Ascending aorta (tissue), 2 donors: Measurements from ENCODE around the gene PHC1. TPM values are rescaled to one million over a fixed set of nuclear protein-coding genes. Genes with fewer than 3 reads are reported as not detected.
A peak's percentile ranks its signal among the peaks of the same experiment; 100 is the strongest.
"Not testable (repeated sequence)": the region's sequence is repeated elsewhere in the genome, so short reads cannot be mapped to it uniquely, and the experiment has no call there.

Source experiments
- DNase-seq, 2 donors: peaks; one replicate each; pipeline ENCODE4 v3.0.0-alpha.2; 2019; ENCODE audit warnings: low spot score in 2 of 2
- H3K27ac ChIP-seq, 2 donors: fragments of 200-600 bp; sonication (generic); one replicate each; pipeline ENCODE4 v1.5.1; 2016 to 2017; ENCODE audit warnings: mild to moderate bottlenecking in 1 of 2
- H3K27me3 ChIP-seq: fragments of 200-600 bp; sonication (generic); one replicate; pipeline ENCODE4 v1.5.1; 2017
- H3K36me3 ChIP-seq, 2 donors: fragments of 200-600 bp; sonication (generic); one replicate each; pipeline ENCODE4 v1.5.1; 2016
- H3K4me1 ChIP-seq, 2 donors: fragments of 200-600 bp; sonication (generic); one replicate each; pipeline ENCODE4 v1.5.1; 2016 to 2017; ENCODE audit warnings: mild to moderate bottlenecking in 1 of 2
- H3K4me3 ChIP-seq, 2 donors: fragments of 200-600 bp; sonication (generic); one replicate each; pipeline ENCODE4 v1.5.1; 2016 to 2017; ENCODE audit warnings: mild to moderate bottlenecking in 1 of 2
- H3K9me3 ChIP-seq, 2 donors: fragments of 200-600 bp; sonication (generic); one replicate each; pipeline ENCODE4 v1.5.1; 2016
- intact Hi-C: fragments of 100-400 bp; cut with DNase I; formaldehyde crosslinking; loops from one replicate; pipeline ENCODE4 v1.15.1; 2023
- total RNA-seq: library from RNA; depleted of rRNA; stranded (reverse); fragments of >200 nt; gene quantifications from one replicate; pipeline ENCODE4 v1.1.0, GENCODE V29; 2016
- TF ChIP-seq, protein P1 (sequence below), 3 experiments: fragments of 200-600 bp in 2 of 3; fragments of 450-650 bp in 1 of 3; sonication (generic) in 2 of 3; IDR thresholded peaks; one replicate each; pipeline ENCODE4 v1.5.1; 2016 to 2019; ENCODE audit warnings: antibody characterized with exemption in 3 of 3, mild to moderate bottlenecking in 1 of 3, moderate library complexity in 1 of 3

The PHC1 gene
- total RNA-seq, 1 donor from 2014 or later, result 31.0 TPM

DNA sequence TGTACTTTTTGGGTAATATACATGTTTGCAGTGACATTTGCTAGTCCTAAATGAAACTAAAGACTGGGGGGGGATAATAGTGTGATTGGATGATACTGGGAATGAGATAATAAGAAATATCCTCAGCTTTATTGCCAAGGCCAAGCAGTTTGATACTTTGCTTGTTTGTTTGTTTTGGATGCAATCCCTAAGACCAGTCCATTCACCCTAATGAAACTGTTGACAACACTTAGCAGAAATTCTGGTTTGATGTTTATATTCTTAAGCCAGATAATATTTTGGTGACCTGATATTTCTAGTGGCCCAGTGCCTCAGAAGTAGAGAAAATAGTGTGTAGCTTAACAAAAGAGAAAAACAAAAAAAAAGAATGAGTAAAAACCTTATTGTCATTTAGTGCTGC is 1.8 kb downstream of the PHC1 start:
- TF ChIP-seq, protein P1, sequence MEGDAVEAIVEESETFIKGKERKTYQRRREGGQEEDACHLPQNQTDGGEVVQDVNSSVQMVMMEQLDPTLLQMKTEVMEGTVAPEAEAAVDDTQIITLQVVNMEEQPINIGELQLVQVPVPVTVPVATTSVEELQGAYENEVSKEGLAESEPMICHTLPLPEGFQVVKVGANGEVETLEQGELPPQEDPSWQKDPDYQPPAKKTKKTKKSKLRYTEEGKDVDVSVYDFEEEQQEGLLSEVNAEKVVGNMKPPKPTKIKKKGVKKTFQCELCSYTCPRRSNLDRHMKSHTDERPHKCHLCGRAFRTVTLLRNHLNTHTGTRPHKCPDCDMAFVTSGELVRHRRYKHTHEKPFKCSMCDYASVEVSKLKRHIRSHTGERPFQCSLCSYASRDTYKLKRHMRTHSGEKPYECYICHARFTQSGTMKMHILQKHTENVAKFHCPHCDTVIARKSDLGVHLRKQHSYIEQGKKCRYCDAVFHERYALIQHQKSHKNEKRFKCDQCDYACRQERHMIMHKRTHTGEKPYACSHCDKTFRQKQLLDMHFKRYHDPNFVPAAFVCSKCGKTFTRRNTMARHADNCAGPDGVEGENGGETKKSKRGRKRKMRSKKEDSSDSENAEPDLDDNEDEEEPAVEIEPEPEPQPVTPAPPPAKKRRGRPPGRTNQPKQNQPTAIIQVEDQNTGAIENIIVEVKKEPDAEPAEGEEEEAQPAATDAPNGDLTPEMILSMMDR (IDR thresholded peaks at IDR 0.05), result no peak
- Histone ChIP-seq H3K36me3 (peaks cover 10 to 18% of the 10 kb centered on the region in 2 donors), H3K4me3 (peak overlapping the region in 1 of 2 donors; percentile 64), H3K27ac (no peak overlapping the region), H3K9me3 (no peaks in the 10 kb centered on the region), H3K4me1 (peaks cover 0 to 17% of the 10 kb centered on the region in 2 donors), H3K27me3 (no peaks in the 10 kb centered on the region)
- intact Hi-C loops, result no loop called here
- no peak for DNase-seq

DNA sequence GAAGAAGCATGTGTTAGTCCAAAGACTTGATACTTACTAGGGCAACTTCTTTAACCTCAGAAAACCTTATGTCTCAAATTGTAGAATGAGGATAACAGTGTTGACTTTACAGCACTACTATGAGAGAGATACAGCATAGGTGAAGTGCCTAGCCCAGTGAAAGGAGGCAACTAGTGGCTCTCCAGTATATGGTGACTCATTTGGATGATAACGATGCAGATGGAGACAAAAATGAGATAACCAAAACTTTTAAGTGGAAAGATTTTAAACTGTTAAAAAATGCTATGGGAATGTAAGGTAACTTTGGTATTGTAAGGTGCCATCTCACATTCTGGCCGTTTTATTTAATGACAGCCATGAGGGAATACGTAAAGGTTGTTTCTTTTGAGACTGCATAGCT is 2.7 kb downstream of the PHC1 start:
- DNase-seq, result no peak
- no peaks in the 10 kb centered on the region for H3K27me3 ChIP-seq
- H3K9me3 ChIP-seq, result no peaks in the 10 kb centered on the region
- TF ChIP-seq, protein P1 (IDR thresholded peaks at IDR 0.05), result no peak
- H3K4me3 ChIP-seq, result no peak overlapping the region
- intact Hi-C loops, result no loop called here
- peaks cover 0 to 17% of the 10 kb centered on the region in 2 donors for H3K4me1 ChIP-seq
- no peak overlapping the region for H3K27ac ChIP-seq
- peaks cover 17 to 27% of the 10 kb centered on the region in 2 donors for H3K36me3 ChIP-seq

DNA sequence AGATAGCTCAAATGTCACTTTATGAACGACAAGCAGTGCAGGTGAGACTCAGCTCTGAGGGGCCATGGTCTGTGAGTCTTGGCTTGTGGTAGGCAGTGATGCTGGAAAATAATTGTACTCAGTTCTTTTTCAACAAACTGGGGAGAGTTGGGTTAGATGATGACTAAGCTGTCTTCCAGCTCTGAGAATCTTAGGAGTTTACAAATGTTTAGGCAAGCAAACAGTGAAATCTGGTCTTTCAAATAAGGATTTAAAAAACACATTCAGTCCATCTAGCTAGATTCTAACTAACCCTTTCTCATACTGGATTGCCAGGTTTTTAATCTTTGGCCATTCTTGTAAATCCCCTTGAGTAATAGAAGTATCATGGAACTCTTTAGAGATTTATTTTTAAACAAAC is 3.4 kb downstream of the PHC1 start:
- intact Hi-C loops, result no loop called here
- H3K36me3 ChIP-seq, result peaks cover 24 to 34% of the 10 kb centered on the region in 2 donors
- no peak for DNase-seq
- no peak overlapping the region for H3K27ac ChIP-seq
- no peaks in the 10 kb centered on the region for H3K9me3 ChIP-seq
- no peak overlapping the region for H3K4me3 ChIP-seq
- H3K27me3 ChIP-seq, result no peaks in the 10 kb centered on the region
- TF ChIP-seq, protein P1 (IDR thresholded peaks at IDR 0.05), result no peak
- H3K4me1 ChIP-seq, result peaks cover 0 to 14% of the 10 kb centered on the region in 2 donors

DNA sequence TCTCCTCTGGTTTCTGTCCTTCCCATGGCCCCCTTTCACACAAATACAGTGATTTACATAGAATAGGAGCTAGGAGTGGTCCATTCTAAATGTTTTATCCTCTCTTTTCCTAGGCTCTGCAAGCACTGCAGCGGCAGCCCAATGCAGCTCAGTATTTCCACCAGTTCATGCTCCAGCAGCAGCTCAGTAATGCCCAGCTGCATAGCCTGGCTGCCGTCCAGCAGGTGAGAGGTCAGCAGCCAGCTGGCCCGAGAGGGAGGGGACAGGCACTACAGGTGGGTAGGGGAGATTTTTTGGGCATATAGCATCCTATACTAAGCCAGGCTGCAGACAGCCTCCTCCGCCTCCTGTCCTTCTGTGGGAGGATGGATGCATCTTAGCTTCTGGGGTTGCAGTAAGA is 5.3 kb downstream of the PHC1 start:
- peaks cover 27 to 40% of the 10 kb centered on the region in 2 donors for H3K36me3 ChIP-seq
- DNase-seq, H3K4me3 ChIP-seq, H3K4me1 ChIP-seq, H3K27ac ChIP-seq, H3K27me3 ChIP-seq, intact Hi-C loops, H3K9me3 ChIP-seq: not testable (repeated sequence)

DNA sequence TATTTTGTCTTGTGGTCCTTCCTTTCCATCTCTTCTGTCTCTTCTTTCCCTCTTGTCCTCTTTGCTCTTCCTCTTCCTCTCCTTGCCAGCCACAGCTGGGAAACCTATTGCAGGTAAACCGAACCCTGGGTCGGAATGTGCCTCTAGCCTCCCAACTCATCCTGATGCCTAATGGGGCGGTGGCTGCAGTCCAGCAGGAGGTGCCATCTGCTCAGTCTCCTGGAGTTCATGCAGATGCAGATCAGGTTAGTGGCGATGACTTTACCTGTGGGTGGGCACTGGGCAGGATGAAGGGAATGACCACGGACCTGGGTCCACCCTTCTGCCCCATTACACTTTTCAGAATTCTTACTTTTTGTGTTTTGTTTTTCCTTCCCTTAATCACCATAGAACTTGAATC is 8.2 kb downstream of the PHC1 start:
- no peaks in the 10 kb centered on the region for H3K4me1 ChIP-seq
- TF ChIP-seq, protein P1 (IDR thresholded peaks at IDR 0.05), result no peak
- H3K36me3 ChIP-seq, result peaks cover 34 to 54% of the 10 kb centered on the region in 2 donors
- no peaks in the 10 kb centered on the region for H3K27me3 ChIP-seq
- DNase-seq, result no peak
- no peak overlapping the region for H3K27ac ChIP-seq
- no peak overlapping the region for H3K4me3 ChIP-seq
- intact Hi-C loops, result no loop called here
- no peaks in the 10 kb centered on the region for H3K9me3 ChIP-seq

DNA sequence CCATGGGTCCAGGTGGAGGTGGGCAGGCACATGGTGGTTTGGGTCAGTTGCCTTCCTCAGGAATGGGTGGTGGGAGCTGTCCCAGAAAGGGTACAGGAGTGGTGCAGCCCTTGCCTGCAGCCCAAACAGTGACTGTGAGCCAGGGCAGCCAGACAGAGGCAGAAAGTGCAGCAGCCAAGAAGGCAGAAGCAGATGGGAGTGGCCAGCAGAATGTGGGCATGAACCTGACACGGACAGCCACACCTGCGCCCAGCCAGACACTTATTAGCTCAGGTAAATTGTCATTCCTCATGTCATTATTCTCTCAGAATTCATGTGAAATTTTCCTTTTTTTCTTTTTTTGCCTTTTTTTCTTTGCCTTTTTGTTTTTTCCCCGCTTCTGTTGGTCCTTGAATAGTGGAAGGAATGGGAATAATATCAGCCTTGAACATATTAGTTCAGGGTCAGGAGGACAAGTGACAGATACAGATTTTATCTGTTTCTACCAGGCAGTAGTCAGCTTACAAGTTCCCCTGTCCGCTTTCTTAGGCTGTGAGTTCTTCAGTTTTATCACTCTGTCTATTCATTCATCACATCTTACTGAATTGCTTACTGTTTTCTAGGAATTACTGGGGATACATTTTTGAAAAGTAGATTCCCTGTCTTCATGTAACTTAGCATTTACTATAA is 16.5 kb downstream of the PHC1 start:
- H3K9me3 ChIP-seq, H3K27ac ChIP-seq, intact Hi-C loops, H3K27me3 ChIP-seq, H3K4me3 ChIP-seq, DNase-seq, H3K4me1 ChIP-seq: not testable (repeated sequence)
- peaks cover 30 to 66% of the 10 kb centered on the region in 2 donors for H3K36me3 ChIP-seq

DNA sequence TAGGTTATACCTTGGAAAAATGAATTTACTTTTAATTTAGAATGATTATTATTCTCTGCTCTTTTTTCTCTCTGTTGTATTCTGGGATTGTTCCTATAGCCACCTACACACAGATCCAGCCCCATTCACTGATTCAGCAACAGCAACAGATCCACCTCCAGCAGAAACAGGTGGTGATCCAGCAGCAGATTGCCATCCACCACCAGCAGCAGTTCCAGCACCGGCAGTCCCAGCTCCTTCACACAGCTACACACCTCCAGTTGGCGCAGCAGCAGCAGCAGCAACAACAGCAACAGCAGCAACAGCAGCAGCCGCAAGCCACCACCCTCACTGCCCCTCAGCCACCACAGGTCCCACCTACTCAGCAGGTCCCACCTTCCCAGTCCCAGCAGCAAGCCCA is 18.2 kb downstream of the PHC1 start:
- H3K4me3 ChIP-seq, DNase-seq, H3K27ac ChIP-seq, H3K9me3 ChIP-seq, H3K4me1 ChIP-seq, H3K27me3 ChIP-seq, intact Hi-C loops: not testable (repeated sequence)
- H3K36me3 ChIP-seq, result peaks cover 45 to 71% of the 10 kb centered on the region in 2 donors

DNA sequence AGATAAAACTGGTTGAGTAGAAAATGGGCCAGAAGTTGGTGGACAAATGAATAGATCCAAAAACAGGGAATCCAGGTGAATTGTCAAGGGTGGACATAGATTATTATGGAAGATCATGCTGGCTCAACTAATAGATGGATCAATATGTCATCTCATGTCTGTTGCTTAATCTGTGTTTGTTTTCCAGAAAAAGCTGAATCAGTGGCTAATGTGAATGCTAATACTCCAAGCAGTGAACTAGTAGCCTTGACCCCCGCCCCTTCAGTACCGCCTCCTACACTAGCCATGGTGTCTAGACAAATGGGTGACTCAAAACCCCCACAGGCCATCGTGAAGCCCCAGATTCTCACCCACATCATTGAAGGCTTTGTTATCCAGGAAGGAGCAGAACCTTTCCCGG is 19.8 kb downstream of the PHC1 start:
- H3K36me3 ChIP-seq, result peaks cover 50 to 72% of the 10 kb centered on the region in 2 donors
- H3K27ac ChIP-seq, H3K27me3 ChIP-seq, H3K4me3 ChIP-seq, intact Hi-C loops, H3K4me1 ChIP-seq, H3K9me3 ChIP-seq, DNase-seq: not testable (repeated sequence)
